GM21528 (cell line): ENCODE data around the gene SPOPL.
"Not testable (repeated sequence)": the region's sequence is repeated elsewhere in the genome, so short reads cannot be mapped to it uniquely, and the experiment has no call there.

ENCODE experiments used
- ATAC-seq: cut with Tn5 transposase; IDR thresholded peaks from one replicate; pipeline ENCODE4 v1.9.1; 2021; ENCODE audit warnings: mild to moderate bottlenecking, moderate library complexity; ENCODE audit not compliant: unreplicated experiment, low FRiP score

SPOPL gene

GRCh38 chr2:138501425-138502254 lies at the start of gene SPOPL:
Gene SPOPL, plus strand, starts transcription at chr2:138501770. Its CDS starts 48,447 bp downstream, at chr2:138550217.
- peak; percentile 78 for ATAC-seq

GRCh38 chr2:138452324-138452723 lies 49.2 kb upstream of the SPOPL start:
- no peak for ATAC-seq

DNA sequence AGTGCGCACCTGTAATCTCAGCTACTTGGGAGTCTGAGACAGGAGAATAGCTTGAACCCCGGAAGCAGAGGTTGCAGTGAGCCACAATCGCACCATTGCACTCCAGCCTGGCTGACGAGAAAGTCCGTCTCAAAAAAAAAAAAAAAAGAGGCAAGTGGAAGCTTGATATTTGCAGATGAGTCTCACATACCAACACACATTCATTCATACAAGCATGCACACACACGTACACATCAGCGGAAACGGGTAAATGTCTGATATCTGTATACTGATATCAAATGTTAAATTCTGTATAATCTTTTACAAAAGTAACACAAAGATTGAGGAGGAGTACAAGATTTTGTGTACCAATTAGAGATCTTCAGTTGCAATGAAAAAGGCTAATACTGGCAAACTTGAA lies 47.8 kb upstream of the SPOPL start:
- no peak for ATAC-seq

- ATAC-seq = no peak
These were observed 46.8 kb upstream of the SPOPL start for GRCh38 chr2:138454761-138455160.

- ATAC-seq = no peak
These were observed 46.3 kb upstream of the SPOPL start for GRCh38 chr2:138455275-138455674.

DNA sequence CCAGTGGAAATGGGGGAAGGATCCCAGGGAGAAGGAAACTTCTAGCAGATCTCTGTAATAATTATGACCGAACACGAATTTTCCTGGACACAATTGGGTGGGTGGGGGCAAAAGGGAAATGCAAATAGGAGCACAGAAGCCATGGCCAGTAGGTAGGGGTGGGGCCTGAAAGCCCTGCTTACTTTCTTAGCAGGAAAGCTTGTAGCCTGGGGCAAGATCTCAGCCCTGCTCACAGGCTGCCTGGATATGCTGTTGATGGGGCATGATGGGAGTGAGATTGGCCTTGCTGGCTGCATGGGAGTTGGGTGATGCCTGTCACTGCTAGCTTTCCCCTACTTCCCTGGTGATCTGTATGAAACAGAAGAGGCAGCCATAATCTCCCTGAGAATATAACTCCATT lies 45.9 kb upstream of the SPOPL start:
- no peak for ATAC-seq

DNA sequence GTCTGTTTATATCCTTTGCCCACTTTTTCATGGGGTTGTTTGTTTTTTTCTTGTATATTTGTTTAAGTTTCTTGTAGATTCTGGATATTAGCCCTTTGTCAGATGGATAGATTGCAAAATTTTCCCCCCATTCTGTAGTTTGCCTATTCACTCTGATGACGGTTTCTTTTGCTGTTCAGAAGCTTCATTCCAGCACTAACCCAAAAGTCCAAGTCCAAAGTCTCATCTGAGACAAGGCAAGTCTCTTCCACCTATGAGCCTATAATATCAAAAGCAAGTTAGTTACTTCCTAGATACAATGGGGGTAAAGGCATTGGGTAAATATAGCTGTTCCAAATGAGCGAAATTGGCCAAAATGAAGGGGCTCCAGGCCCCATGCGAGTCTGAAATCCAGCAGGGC lies 38.9 kb upstream of the SPOPL start:
- not testable (repeated sequence) for ATAC-seq

GRCh38 chr2:138468617-138469016 lies 33.0 kb upstream of the SPOPL start:
- no peak for ATAC-seq

DNA sequence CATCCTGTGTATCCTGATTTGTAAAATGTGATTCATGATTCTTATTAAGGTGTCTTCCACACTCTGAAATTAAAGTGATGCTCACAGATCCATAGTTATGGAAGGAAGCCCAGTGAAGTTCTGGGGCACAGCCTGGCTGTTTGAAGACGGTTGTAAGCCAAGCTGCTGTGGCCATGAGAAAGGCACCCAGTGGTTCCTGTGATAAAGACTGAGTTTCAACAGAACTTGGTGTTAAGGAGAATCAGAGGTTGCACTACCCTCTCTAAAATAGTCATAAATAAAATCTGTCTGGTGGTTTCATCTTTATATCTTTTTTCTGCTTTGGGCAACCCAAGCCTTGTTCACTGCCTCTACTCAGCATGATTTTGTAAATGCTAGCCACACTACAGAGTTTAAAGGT lies 32.2 kb upstream of the SPOPL start:
- ATAC-seq = no peak

GRCh38 chr2:138470941-138471340 lies 30.6 kb upstream of the SPOPL start:
- ATAC-seq = no peak

DNA sequence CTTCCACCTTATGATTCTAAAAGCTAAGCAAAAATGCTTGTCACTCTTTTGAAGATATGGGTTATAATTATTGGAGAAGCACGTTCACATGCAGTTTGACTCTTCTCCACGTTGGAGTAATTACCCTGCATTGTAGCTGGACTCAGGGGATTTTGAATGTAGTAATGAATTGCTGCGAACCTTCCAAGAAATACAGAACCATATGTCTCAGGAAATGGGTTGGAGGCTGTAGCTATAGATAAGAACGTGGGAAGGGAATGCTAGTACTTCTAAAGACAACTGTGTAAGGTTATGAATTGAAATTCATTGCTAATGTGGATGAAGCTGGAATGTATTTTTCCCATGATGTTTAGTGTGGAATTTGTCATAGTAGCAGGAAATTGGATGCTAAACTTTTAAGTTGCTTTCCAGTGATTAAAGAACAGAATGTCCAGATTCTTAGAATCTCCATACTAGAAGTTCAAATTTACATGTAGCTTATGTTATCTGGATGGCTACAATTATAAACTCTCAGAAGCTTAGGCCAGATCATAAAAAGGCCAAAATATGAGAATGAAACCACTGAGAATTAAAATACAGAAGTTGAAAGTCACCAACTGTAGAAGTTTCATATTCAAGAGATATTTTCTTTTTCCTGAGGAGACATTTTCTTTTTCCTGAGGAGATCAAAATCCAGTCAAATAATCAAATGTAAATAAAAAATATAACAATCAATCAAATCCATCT lies 27.3 kb upstream of the SPOPL start:
- no peak for ATAC-seq

DNA sequence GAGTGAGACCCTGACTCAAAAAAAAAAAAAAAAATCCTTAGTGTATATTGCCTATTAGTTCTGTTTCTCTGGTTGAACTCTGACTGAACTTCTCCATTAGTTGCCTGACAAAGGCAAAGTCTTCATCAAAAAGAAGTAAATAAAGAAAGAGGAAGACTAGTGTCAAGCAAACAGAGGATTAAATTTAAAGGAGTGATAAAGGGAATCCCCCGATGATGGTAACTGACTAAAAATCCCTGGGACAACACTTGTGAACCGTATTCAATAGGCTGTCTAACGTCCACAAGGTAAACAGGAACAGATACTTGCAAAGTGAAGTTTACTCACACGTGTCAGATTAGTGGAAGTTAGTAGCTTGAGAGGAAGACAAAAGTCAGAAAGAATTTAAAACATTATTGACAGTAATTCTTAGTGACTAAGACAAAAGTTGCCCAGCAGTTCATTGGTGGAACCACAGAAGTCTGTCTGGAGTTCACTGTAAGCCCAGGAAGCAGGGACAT lies 26.2 kb upstream of the SPOPL start:
- ATAC-seq = peak; percentile 89

GRCh38 chr2:138476186-138476585 lies 25.4 kb upstream of the SPOPL start:
- ATAC-seq = no peak

DNA sequence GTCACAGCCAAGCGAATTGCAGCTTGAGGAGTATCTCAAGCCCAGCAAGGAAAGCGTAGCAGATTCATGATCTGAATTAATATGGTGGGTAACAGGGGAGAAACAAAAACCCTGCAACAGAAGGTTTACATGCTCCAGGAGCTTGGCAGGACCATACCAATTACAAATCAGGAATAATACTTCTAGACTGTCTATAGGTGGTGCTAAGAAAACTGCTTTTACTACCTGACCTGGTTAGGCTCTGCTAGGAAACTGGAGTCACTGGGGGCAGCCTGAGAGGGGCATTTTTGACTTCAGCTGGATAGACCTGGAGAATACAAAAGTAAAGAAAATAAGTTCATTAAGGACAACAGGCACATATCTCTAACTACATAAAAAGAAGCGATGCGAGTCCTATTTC lies 24.6 kb upstream of the SPOPL start:
- no peak for ATAC-seq

DNA sequence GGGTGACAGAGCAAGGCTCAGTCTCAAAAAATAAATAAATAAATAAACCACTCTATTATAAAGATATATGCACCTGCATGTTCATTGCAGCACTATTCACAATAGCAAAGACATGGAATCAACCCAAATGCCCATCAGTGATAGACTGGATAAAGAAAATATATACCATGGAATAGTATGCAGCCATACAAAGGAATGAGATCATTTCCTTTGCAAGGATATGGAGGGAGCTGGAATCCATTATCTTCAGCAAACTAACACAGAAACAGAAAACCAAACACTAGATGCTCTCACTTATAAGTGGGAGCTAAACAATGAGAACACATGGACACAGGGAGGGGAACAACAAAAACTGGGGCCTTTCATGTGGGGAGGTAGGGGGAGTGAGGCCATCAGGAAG lies 18.8 kb upstream of the SPOPL start:
- not testable (repeated sequence) for ATAC-seq

GRCh38 chr2:138485019-138485418 lies 16.6 kb upstream of the SPOPL start:
- no peak for ATAC-seq

- ATAC-seq = no peak
These were observed 15.0 kb upstream of the SPOPL start for GRCh38 chr2:138486363-138487198.

GRCh38 chr2:138490673-138491494 lies 10.7 kb upstream of the SPOPL start:
- no peak for ATAC-seq

GRCh38 chr2:138491495-138491862 lies 10.1 kb upstream of the SPOPL start:
- ATAC-seq = no peak

- no peak for ATAC-seq
These were observed 9.4 kb upstream of the SPOPL start for GRCh38 chr2:138492160-138492559.
